Measurements from ENCODE around the gene FAT2.

The FAT2 gene

GRCh38 chr5:151591144-151591819, at the start of gene FAT2:
Gene FAT2 (minus strand): TSS chr5:151591331. CDS start chr5:151568931, 22,400 bp downstream.
- no peak for DNase-seq

- no peak for DNase-seq
Measured at GRCh38 chr5:151638619-151639018, 47.5 kb upstream of the FAT2 start.

- DNase-seq: no peak
Measured at GRCh38 chr5:151637676-151638075, 46.5 kb upstream of the FAT2 start.

GRCh38 chr5:151633892-151634291, 42.8 kb upstream of the FAT2 start:
- DNase-seq: no peak

- no peak for DNase-seq
Measured at GRCh38 chr5:151632941-151633340, 41.8 kb upstream of the FAT2 start.

GRCh38 chr5:151632524-151632923, 41.4 kb upstream of the FAT2 start:
- no peak for DNase-seq

GRCh38 chr5:151631941-151632340, 40.8 kb upstream of the FAT2 start:
- DNase-seq: no peak

GRCh38 chr5:151630088-151630487, 39.0 kb upstream of the FAT2 start:
- no peak for DNase-seq

GRCh38 chr5:151628112-151628823, 37.1 kb upstream of the FAT2 start:
- no peak for DNase-seq

- no peak for DNase-seq
Measured at GRCh38 chr5:151627650-151628049, 36.5 kb upstream of the FAT2 start.

GRCh38 chr5:151625285-151625684, 34.2 kb upstream of the FAT2 start:
- no peak for DNase-seq

- no peak for DNase-seq
Measured at GRCh38 chr5:151624476-151624875, 33.3 kb upstream of the FAT2 start.

- no peak for DNase-seq
Measured at GRCh38 chr5:151622367-151623088, 31.4 kb upstream of the FAT2 start.

GRCh38 chr5:151620461-151620840, 29.3 kb upstream of the FAT2 start:
- DNase-seq: no peak

- no peak for DNase-seq
Measured at GRCh38 chr5:151619812-151620460, 28.8 kb upstream of the FAT2 start.

GRCh38 chr5:151618907-151619306, 27.8 kb upstream of the FAT2 start:
- DNase-seq: no peak

GRCh38 chr5:151617841-151618710, 26.9 kb upstream of the FAT2 start:
- DNase-seq: no peak

- no peak for DNase-seq
Measured at GRCh38 chr5:151617383-151617840, 26.3 kb upstream of the FAT2 start.

- DNase-seq: peak; percentile 6 to 27
Measured at GRCh38 chr5:151615431-151615830, 24.3 kb upstream of the FAT2 start.

GRCh38 chr5:151614565-151614964, 23.4 kb upstream of the FAT2 start:
- no peak for DNase-seq

- DNase-seq: peak; percentile 41 to 59
Measured at GRCh38 chr5:151612689-151613427, 21.7 kb upstream of the FAT2 start.
